Sigmoid colon (tissue), 4 donors: ENCODE data around the gene SMIM24.

ENCODE experiments used
- CTCF ChIP-seq, 4 experiments: fragments of 450-650 bp in 3 of 4; fragments of 200-600 bp in 1 of 4; IDR thresholded peaks; one replicate each; pipeline ENCODE4 v1.5.1; 2016 to 2019; ENCODE audit warnings: antibody characterized with exemption in 4 of 4, mild to moderate bottlenecking in 3 of 4, moderate library complexity in 2 of 4
- POLR2A ChIP-seq, 2 donors: fragments of 450-650 bp; IDR thresholded peaks; one replicate each; pipeline ENCODE4 v1.6.1; 2016; ENCODE audit warnings: antibody characterized with exemption in 2 of 2, mild to moderate bottlenecking in 2 of 2, moderate library complexity in 2 of 2
- POLR2AphosphoS5 ChIP-seq, 4 donors: sonication (generic); formaldehyde crosslinking; IDR thresholded peaks; one replicate each; pipeline ENCODE4 v1.6.1; 2017; ENCODE audit warnings: antibody characterized with exemption in 4 of 4

GRCh38 chr19:3455393-3455955 lies 24.9 kb downstream of the SMIM24 start:
- TF ChIP-seq CTCF (IDR thresholded peaks at IDR 0.05) (no peak), POLR2AphosphoS5 (IDR thresholded peaks at IDR 0.05) (no peak), POLR2A (IDR thresholded peaks at IDR 0.05) (no peak)
